GM12892 (cell line): ENCODE measurements around the gene CYP3A5.

ENCODE experiments used
- POLR2A ChIP-seq: IDR thresholded peaks from 2 replicates; pipeline ENCODE4 v1.6.1; 2011; ENCODE audit warnings: low read depth, low read length, control low read depth
- POLR2AphosphoS5 ChIP-seq: IDR thresholded peaks from 2 replicates; pipeline ENCODE4 v1.6.1; 2011; ENCODE audit warnings: low read depth, low read length, control low read depth
- TAF1 ChIP-seq: IDR thresholded peaks from 2 replicates; pipeline ENCODE4 v1.6.1; 2011; ENCODE audit warnings: low read depth, mild to moderate bottlenecking, control low read depth, low read length, borderline replicate concordance

DNA sequence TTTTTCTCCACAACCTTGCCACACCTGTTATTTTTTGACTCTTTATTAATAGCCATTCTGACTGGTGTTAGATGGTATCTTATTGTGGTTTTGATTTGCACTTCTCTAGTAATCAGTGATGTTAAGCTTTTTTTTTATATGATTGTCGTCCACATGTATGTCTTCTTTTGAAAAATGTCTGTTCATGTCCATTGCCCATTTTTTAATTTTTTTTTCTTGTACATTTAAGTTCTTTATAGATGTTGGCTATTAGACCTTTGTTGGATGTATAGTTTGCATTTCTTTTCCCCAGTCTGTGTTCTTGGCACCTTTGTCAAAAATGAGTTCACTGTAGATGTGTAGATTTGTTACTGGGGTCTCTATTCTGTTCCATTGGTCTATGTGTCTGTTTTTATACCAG lies 34.2 kb downstream of the CYP3A5 start:
- TF ChIP-seq TAF1 = no peak
- TF ChIP-seq POLR2AphosphoS5 = no peak
- TF ChIP-seq POLR2A = no peak
